H1 (cell line): Measurements from ENCODE around the gene ITPKB. TPM values are rescaled to one million over a fixed set of nuclear protein-coding genes. Genes with fewer than 3 reads are reported as not detected.

ENCODE experiments used
- BACH1 ChIP-seq: IDR thresholded peaks from 2 replicates; pipeline ENCODE4 v1.6.1; 2012; ENCODE audit warnings: low read length, improper control_type of control experiment
- CBX5 ChIP-seq: fragments of 300-800, 300-1000 bp; sonication (generic); IDR thresholded peaks from 2 replicates; pipeline ENCODE4 v1.7.1; 2016; ENCODE audit warnings: antibody characterized with exemption, low read length, low read depth
- CEBPB ChIP-seq: IDR thresholded peaks from 2 replicates; pipeline ENCODE4 v1.6.1; 2012; ENCODE audit warnings: low read depth, low read length
- CHD1 ChIP-seq: IDR thresholded peaks from 2 replicates; pipeline ENCODE4 v1.6.1; 2012; ENCODE audit warnings: low read depth, low read length, improper control_type of control experiment
- POU5F1 ChIP-seq: IDR thresholded peaks from 2 replicates; pipeline ENCODE4 v1.6.1; 2011; ENCODE audit warnings: low read depth, mild to moderate bottlenecking, low read length, moderate library complexity
- ZNF274 ChIP-seq: IDR thresholded peaks from 2 replicates; pipeline ENCODE4 v1.7.0; 2012; ENCODE audit warnings: low read length, borderline replicate concordance; ENCODE audit errors: extremely low read depth
- polyA plus RNA-seq, 7 experiments: library from polyadenylated mRNA; depleted of rRNA in 3 of 7; stranded (reverse) in 5 of 7; unstranded in 2 of 7; fragments of >200 nt in 5 of 7; fragments of 200-250 nt in 2 of 7; gene quantifications; 1 replicate in 5 of 7; 2 replicates in 1 of 7; 4 replicates in 1 of 7; pipeline versions ENCODE4 v1.2.1 to v1.2.3, GENCODE V29; 2011 to 2013; ENCODE audit warnings: missing spikeins in 2 of 7, mixed read lengths in 2 of 7
- total RNA-seq: library from RNA; stranded (reverse); fragmentation: NEBNext Ultra II Directional; extraction: Animal tissue kit (Norgen Biotek cat#: 25700); gene quantifications from 2 replicates; pipeline ENCODE4 v1.2.1, GENCODE V29; 2021
- TF ChIP-seq, protein P1 (sequence below): fragments of 300-600 bp; sonication (generic); IDR thresholded peaks from 2 replicates; pipeline ENCODE4 v1.7.1; 2012; ENCODE audit warnings: low read length, moderate library complexity, mild to moderate bottlenecking, inconsistent platforms; ENCODE audit not compliant: insufficient replicate concordance

Gene ITPKB
- total and polyA plus RNA-seq, 2 of the 8 experiments (the other 6 are each of a cell fraction or from before 2014, with no cell fraction given): 1.7 to 4.8 TPM

DNA sequence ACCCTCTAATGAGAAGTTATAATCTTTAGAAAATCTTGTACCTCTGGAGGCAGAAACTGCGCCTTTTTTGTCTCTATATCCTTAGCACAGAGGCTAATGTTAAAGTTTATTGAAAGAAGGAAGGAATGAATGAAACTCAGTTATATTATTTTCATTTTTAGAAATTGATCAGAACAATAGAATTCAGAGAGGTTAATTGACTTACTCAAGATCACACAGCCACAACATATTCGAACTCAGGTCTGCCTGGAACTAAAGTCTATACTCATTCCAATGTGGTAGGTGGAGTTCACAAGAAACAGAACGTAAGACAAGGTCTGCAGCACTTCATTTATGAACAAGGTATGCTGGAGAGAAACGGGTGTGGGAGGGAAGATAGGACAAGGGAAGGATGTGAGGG is 23.0 kb upstream of the ITPKB start (continued):
- TF ChIP-seq, protein P1, sequence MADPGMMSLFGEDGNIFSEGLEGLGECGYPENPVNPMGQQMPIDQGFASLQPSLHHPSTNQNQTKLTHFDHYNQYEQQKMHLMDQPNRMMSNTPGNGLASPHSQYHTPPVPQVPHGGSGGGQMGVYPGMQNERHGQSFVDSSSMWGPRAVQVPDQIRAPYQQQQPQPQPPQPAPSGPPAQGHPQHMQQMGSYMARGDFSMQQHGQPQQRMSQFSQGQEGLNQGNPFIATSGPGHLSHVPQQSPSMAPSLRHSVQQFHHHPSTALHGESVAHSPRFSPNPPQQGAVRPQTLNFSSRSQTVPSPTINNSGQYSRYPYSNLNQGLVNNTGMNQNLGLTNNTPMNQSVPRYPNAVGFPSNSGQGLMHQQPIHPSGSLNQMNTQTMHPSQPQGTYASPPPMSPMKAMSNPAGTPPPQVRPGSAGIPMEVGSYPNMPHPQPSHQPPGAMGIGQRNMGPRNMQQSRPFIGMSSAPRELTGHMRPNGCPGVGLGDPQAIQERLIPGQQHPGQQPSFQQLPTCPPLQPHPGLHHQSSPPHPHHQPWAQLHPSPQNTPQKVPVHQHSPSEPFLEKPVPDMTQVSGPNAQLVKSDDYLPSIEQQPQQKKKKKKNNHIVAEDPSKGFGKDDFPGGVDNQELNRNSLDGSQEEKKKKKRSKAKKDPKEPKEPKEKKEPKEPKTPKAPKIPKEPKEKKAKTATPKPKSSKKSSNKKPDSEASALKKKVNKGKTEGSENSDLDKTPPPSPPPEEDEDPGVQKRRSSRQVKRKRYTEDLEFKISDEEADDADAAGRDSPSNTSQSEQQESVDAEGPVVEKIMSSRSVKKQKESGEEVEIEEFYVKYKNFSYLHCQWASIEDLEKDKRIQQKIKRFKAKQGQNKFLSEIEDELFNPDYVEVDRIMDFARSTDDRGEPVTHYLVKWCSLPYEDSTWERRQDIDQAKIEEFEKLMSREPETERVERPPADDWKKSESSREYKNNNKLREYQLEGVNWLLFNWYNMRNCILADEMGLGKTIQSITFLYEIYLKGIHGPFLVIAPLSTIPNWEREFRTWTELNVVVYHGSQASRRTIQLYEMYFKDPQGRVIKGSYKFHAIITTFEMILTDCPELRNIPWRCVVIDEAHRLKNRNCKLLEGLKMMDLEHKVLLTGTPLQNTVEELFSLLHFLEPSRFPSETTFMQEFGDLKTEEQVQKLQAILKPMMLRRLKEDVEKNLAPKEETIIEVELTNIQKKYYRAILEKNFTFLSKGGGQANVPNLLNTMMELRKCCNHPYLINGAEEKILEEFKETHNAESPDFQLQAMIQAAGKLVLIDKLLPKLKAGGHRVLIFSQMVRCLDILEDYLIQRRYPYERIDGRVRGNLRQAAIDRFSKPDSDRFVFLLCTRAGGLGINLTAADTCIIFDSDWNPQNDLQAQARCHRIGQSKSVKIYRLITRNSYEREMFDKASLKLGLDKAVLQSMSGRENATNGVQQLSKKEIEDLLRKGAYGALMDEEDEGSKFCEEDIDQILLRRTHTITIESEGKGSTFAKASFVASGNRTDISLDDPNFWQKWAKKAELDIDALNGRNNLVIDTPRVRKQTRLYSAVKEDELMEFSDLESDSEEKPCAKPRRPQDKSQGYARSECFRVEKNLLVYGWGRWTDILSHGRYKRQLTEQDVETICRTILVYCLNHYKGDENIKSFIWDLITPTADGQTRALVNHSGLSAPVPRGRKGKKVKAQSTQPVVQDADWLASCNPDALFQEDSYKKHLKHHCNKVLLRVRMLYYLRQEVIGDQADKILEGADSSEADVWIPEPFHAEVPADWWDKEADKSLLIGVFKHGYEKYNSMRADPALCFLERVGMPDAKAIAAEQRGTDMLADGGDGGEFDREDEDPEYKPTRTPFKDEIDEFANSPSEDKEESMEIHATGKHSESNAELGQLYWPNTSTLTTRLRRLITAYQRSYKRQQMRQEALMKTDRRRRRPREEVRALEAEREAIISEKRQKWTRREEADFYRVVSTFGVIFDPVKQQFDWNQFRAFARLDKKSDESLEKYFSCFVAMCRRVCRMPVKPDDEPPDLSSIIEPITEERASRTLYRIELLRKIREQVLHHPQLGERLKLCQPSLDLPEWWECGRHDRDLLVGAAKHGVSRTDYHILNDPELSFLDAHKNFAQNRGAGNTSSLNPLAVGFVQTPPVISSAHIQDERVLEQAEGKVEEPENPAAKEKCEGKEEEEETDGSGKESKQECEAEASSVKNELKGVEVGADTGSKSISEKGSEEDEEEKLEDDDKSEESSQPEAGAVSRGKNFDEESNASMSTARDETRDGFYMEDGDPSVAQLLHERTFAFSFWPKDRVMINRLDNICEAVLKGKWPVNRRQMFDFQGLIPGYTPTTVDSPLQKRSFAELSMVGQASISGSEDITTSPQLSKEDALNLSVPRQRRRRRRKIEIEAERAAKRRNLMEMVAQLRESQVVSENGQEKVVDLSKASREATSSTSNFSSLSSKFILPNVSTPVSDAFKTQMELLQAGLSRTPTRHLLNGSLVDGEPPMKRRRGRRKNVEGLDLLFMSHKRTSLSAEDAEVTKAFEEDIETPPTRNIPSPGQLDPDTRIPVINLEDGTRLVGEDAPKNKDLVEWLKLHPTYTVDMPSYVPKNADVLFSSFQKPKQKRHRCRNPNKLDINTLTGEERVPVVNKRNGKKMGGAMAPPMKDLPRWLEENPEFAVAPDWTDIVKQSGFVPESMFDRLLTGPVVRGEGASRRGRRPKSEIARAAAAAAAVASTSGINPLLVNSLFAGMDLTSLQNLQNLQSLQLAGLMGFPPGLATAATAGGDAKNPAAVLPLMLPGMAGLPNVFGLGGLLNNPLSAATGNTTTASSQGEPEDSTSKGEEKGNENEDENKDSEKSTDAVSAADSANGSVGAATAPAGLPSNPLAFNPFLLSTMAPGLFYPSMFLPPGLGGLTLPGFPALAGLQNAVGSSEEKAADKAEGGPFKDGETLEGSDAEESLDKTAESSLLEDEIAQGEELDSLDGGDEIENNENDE: no peak
- TF ChIP-seq CEBPB (no peak), CBX5 (no peak), CHD1 (no peak), POU5F1 (no peak), BACH1 (no peak), ZNF274 (no peak)
